8988T (cell line): ENCODE data around the gene EXOC3L1.

Experiments used
- DNase-seq: peaks from one replicate; pipeline ENCODE4 v3.0.0; 2011

The EXOC3L1 gene

GRCh38 chr16:67181346-67181745, 8.6 kb downstream of the EXOC3L1 start:
- no peak for DNase-seq

GRCh38 chr16:67180166-67180565, 9.8 kb downstream of the EXOC3L1 start:
- no peak for DNase-seq

GRCh38 chr16:67179421-67180080, 10.4 kb downstream of the EXOC3L1 start:
- DNase-seq = no peak

- DNase-seq = peak; percentile 97
Observed at GRCh38 chr16:67177743-67178699, 11.9 kb downstream of the EXOC3L1 start.

GRCh38 chr16:67176662-67177061, 13.3 kb downstream of the EXOC3L1 start:
- no peak for DNase-seq

GRCh38 chr16:67174706-67175231, 15.2 kb downstream of the EXOC3L1 start:
- no peak for DNase-seq

- DNase-seq = peak; percentile 96
Observed at GRCh38 chr16:67173808-67174705, 15.9 kb downstream of the EXOC3L1 start.

- DNase-seq = no peak
Observed at GRCh38 chr16:67173323-67173722, 16.6 kb downstream of the EXOC3L1 start.

- DNase-seq = no peak
Observed at GRCh38 chr16:67170949-67171649, 18.8 kb downstream of the EXOC3L1 start.

- peak; percentile 99 for DNase-seq
Observed at GRCh38 chr16:67170168-67170948, 19.6 kb downstream of the EXOC3L1 start, which contains the start of gene NOL3. Gene NOL3 (plus strand): TSS chr16:67170538.

- no peak for DNase-seq
Observed at GRCh38 chr16:67169642-67170167, 20.2 kb downstream of the EXOC3L1 start.

- no peak for DNase-seq
Observed at GRCh38 chr16:67169011-67169451, 20.9 kb downstream of the EXOC3L1 start.

GRCh38 chr16:67167588-67167987, 22.3 kb downstream of the EXOC3L1 start:
- no peak for DNase-seq

GRCh38 chr16:67166598-67167168, 23.3 kb downstream of the EXOC3L1 start:
- DNase-seq = no peak

GRCh38 chr16:67166110-67166547, 23.8 kb downstream of the EXOC3L1 start:
- DNase-seq = peak; percentile 46

- DNase-seq = peak; percentile 42
Observed at GRCh38 chr16:67165121-67166078, 24.5 kb downstream of the EXOC3L1 start.

GRCh38 chr16:67164599-67165061, 25.3 kb downstream of the EXOC3L1 start, which contains the start of gene HSF4:
Gene HSF4 (plus strand): TSS chr16:67164745. CDS start chr16:67164812, 67 bp downstream.
- DNase-seq = peak; percentile 49

- DNase-seq = no peak
Observed at GRCh38 chr16:67163999-67164558, 25.9 kb downstream of the EXOC3L1 start.
